ENCODE measurements around the gene IL36RN.

GRCh38 chr2:113091231-113091896, 32.4 kb downstream of the IL36RN start:
- TF ChIP-seq CTCF (IDR thresholded peaks at IDR 0.05; ENCODE audit: low read depth, low read length) = no peak
- no peak for TF ChIP-seq EZH2phosphoT487 (IDR thresholded peaks at IDR 0.05; ENCODE audit: low read depth)
